ENCODE data around the gene ATOH8. TPM values are rescaled to one million over a fixed set of nuclear protein-coding genes. Genes with fewer than 3 reads are reported as not detected.

The ATOH8 gene
- total RNA-seq, 1 donor from 2014 or later: 2.2 TPM

- Mint-ChIP-seq H3K9me3 (ENCODE audit: low read depth) (peaks cover 8% of the 10 kb centered on the region), H3K4me3 (ENCODE audit: unreplicated experiment) (no peak overlapping the region), H3K4me1 (ENCODE audit: low read depth) (peaks cover 55% of the 10 kb centered on the region), H3K27me3 (ENCODE audit: low read depth) (peaks cover 10% of the 10 kb centered on the region), H3K36me3 (ENCODE audit: low read depth) (peaks cover 7% of the 10 kb centered on the region), H3K27ac (ENCODE audit: unreplicated experiment) (no peak overlapping the region)
- TF ChIP-seq CTCF (IDR thresholded peaks at IDR 0.05): no peak
- DNase-seq (ENCODE audit: low spot score): peak; percentile 54
Measured at GRCh38 chr2:85797263-85797660, 43.5 kb downstream of the ATOH8 start.

- Mint-ChIP-seq H3K9me3 (ENCODE audit: low read depth) (peaks cover 8% of the 10 kb centered on the region), H3K4me3 (ENCODE audit: unreplicated experiment) (no peak overlapping the region), H3K27ac (ENCODE audit: unreplicated experiment) (no peak overlapping the region), H3K27me3 (ENCODE audit: low read depth) (peaks cover 10% of the 10 kb centered on the region), H3K4me1 (ENCODE audit: low read depth) (peaks cover 49% of the 10 kb centered on the region), H3K36me3 (ENCODE audit: low read depth) (peaks cover 7% of the 10 kb centered on the region)
- peak; percentile 77 for TF ChIP-seq CTCF (IDR thresholded peaks at IDR 0.05)
- DNase-seq (ENCODE audit: low spot score): no peak
Measured at GRCh38 chr2:85797921-85798320, 44.1 kb downstream of the ATOH8 start.

GRCh38 chr2:85799215-85799956 is 45.6 kb downstream of the ATOH8 start:
- TF ChIP-seq CTCF (IDR thresholded peaks at IDR 0.05): no peak
- Mint-ChIP-seq H3K4me3 (ENCODE audit: unreplicated experiment) (no peak overlapping the region), H3K4me1 (ENCODE audit: low read depth) (peaks cover 34% of the 10 kb centered on the region), H3K36me3 (ENCODE audit: low read depth) (peaks cover 7% of the 10 kb centered on the region), H3K27ac (ENCODE audit: unreplicated experiment) (no peak overlapping the region), H3K27me3 (ENCODE audit: low read depth) (peaks cover 15% of the 10 kb centered on the region), H3K9me3 (ENCODE audit: low read depth) (peaks cover 8% of the 10 kb centered on the region)
- DNase-seq (ENCODE audit: low spot score): no peak

GRCh38 chr2:85800586-85800985 is 46.8 kb downstream of the ATOH8 start:
- peaks cover 7% of the 10 kb centered on the region for H3K36me3 Mint-ChIP-seq (ENCODE audit: low read depth)
- H3K4me3 Mint-ChIP-seq (ENCODE audit: unreplicated experiment): no peak overlapping the region
- peaks cover 22% of the 10 kb centered on the region for H3K4me1 Mint-ChIP-seq (ENCODE audit: low read depth)
- no peak for DNase-seq (ENCODE audit: low spot score)
- TF ChIP-seq CTCF (IDR thresholded peaks at IDR 0.05): no peak
- peaks cover 16% of the 10 kb centered on the region for H3K27me3 Mint-ChIP-seq (ENCODE audit: low read depth)
- peaks cover 8% of the 10 kb centered on the region for H3K9me3 Mint-ChIP-seq (ENCODE audit: low read depth)
- H3K27ac Mint-ChIP-seq (ENCODE audit: unreplicated experiment): no peak overlapping the region

GRCh38 chr2:85801871-85802270 is 48.1 kb downstream of the ATOH8 start:
- DNase-seq (ENCODE audit: low spot score): no peak
- peaks cover 7% of the 10 kb centered on the region for H3K36me3 Mint-ChIP-seq (ENCODE audit: low read depth)
- TF ChIP-seq CTCF (IDR thresholded peaks at IDR 0.05): no peak
- H3K4me3 Mint-ChIP-seq (ENCODE audit: unreplicated experiment): no peak overlapping the region
- peaks cover 20% of the 10 kb centered on the region for H3K27me3 Mint-ChIP-seq (ENCODE audit: low read depth)
- H3K27ac Mint-ChIP-seq (ENCODE audit: unreplicated experiment): no peak overlapping the region
- peaks cover 9% of the 10 kb centered on the region for H3K4me1 Mint-ChIP-seq (ENCODE audit: low read depth)
- H3K9me3 Mint-ChIP-seq (ENCODE audit: low read depth): peaks cover 8% of the 10 kb centered on the region

All from chondrocyte (in vitro differentiated cells).